Neuronal stem cell (in vitro differentiated cells): ENCODE results near the gene UBE2E3.

Source experiments
- DNase-seq: peaks from one replicate; pipeline ENCODE4 v3.0.0-alpha.2; 2013; ENCODE audit warnings: low spot score
- H2AFZ ChIP-seq: one replicate; pipeline ENCODE4 v1.6.1; 2013; ENCODE audit warnings: mild to moderate bottlenecking, low read length, inconsistent platforms
- H2AK5ac ChIP-seq: 2 replicates; pipeline ENCODE4 v1.6.1; 2013; ENCODE audit warnings: low read depth, mild to moderate bottlenecking, inconsistent platforms, low read length, moderate library complexity, mixed read lengths
- H2BK120ac ChIP-seq: 2 replicates; pipeline ENCODE4 v1.6.1; 2013; ENCODE audit warnings: low read depth, mild to moderate bottlenecking, inconsistent platforms, low read length, moderate library complexity, mixed read lengths
- H2BK12ac ChIP-seq: one replicate; pipeline ENCODE4 v1.6.1; 2013; ENCODE audit warnings: low read length, inconsistent platforms
- H2BK15ac ChIP-seq: 2 replicates; pipeline ENCODE4 v1.6.1; 2013; ENCODE audit warnings: mild to moderate bottlenecking, low read length, inconsistent platforms, mixed read lengths
- H2BK5ac ChIP-seq: one replicate; pipeline ENCODE4 v1.6.1; 2013; ENCODE audit warnings: inconsistent platforms, mild to moderate bottlenecking, low read length, moderate library complexity
- H3K14ac ChIP-seq: one replicate; pipeline ENCODE4 v1.6.1; 2013; ENCODE audit warnings: low read length, inconsistent platforms
- H3K18ac ChIP-seq: 2 replicates; pipeline ENCODE4 v1.6.1; 2013; ENCODE audit warnings: low read length, inconsistent platforms
- H3K23ac ChIP-seq: 2 replicates; pipeline ENCODE4 v1.6.1; 2013; ENCODE audit warnings: low read depth, mild to moderate bottlenecking, mixed read lengths, low read length, inconsistent platforms; ENCODE audit not compliant: poor library complexity
- H3K27ac ChIP-seq: replicated peaks from 3 replicates; pipeline ENCODE4 v1.5.1; 2013; ENCODE audit warnings: low read length, inconsistent platforms
- H3K27me3 ChIP-seq, 3 experiments: 2 replicates each; pipeline ENCODE4 v1.6.1; 2013; ENCODE audit warnings: low read length in 3 of 3, mild to moderate bottlenecking in 2 of 3, inconsistent platforms in 1 of 3, low read depth in 1 of 3, mixed read lengths in 1 of 3, moderate library complexity in 1 of 3; ENCODE audit not compliant: control insufficient read depth in 3 of 3, insufficient read depth in 3 of 3
- H3K36me3 ChIP-seq, 2 donors: replicated peaks in 1 of 2; 2 replicates each; pipeline ENCODE4 v1.6.1; 2013; ENCODE audit warnings: low read length in 2 of 2; ENCODE audit not compliant: control insufficient read depth in 2 of 2, insufficient read depth in 2 of 2
- H3K4ac ChIP-seq: 2 replicates; pipeline ENCODE4 v1.6.1; 2013; ENCODE audit warnings: inconsistent platforms, mild to moderate bottlenecking, low read length, moderate library complexity
- H3K4me1 ChIP-seq, 2 donors: 1 replicate in 1 of 2; 2 replicates in 1 of 2; pipeline ENCODE4 v1.6.1; 2013; ENCODE audit warnings: low read length in 2 of 2, low read depth in 1 of 2; ENCODE audit not compliant: control insufficient read depth in 2 of 2, insufficient read depth in 1 of 2
- H3K4me2 ChIP-seq: one replicate; pipeline ENCODE4 v1.6.1; 2013; ENCODE audit warnings: mild to moderate bottlenecking, low read length, inconsistent platforms; ENCODE audit not compliant: insufficient read depth, poor library complexity, severe bottlenecking
- H3K4me3 ChIP-seq, 2 donors: 2 replicates each; pipeline ENCODE4 v1.5.1; 2013; ENCODE audit warnings: low read length in 2 of 2, mild to moderate bottlenecking in 2 of 2, inconsistent platforms in 1 of 2, moderate library complexity in 1 of 2
- H3K79me1 ChIP-seq: one replicate; pipeline ENCODE4 v1.6.1; 2013; ENCODE audit warnings: low read depth, mild to moderate bottlenecking, inconsistent platforms, low read length, moderate library complexity
- H3K9ac ChIP-seq: one replicate; pipeline ENCODE4 v1.6.1; 2013; ENCODE audit warnings: mild to moderate bottlenecking, low read depth, low read length, inconsistent platforms; ENCODE audit not compliant: poor library complexity
- H3K9me3 ChIP-seq, 2 donors: replicated peaks in 1 of 2; 2 replicates each; pipeline versions ENCODE3 to v1.6.1; 2013; ENCODE audit warnings: low read length in 2 of 2, mild to moderate bottlenecking in 2 of 2, inconsistent platforms in 1 of 2, low read depth in 1 of 2, mixed read lengths in 1 of 2, moderate library complexity in 1 of 2; ENCODE audit not compliant: control insufficient read depth in 2 of 2, insufficient read depth in 1 of 2
- H4K8ac ChIP-seq: one replicate; pipeline ENCODE4 v1.6.1; 2013; ENCODE audit warnings: low read depth, mild to moderate bottlenecking, inconsistent platforms, low read length, moderate library complexity
- H4K91ac ChIP-seq: one replicate; pipeline ENCODE4 v1.6.1; 2013; ENCODE audit warnings: low read length, low read depth, mild to moderate bottlenecking, inconsistent platforms; ENCODE audit not compliant: poor library complexity
- WGBS, 2 donors: extraction: QIAGEN DNeasy Blood & Tissue Kit; methylation state at CpG; one replicate each; pipeline ENCODE4 v1.1.7; 2013; ENCODE audit warnings: missing lambda C conversion rate in 2 of 2, mixed read lengths in 1 of 2; ENCODE audit not compliant: insufficient read length in 2 of 2, insufficient replicate concordance in 1 of 2; ENCODE audit errors: extremely low coverage in 2 of 2; 5-methylcytosine and 5-hydroxymethylcytosine counted together

Gene UBE2E3

GRCh38 chr2:181051861-181052522 is 71.6 kb downstream of the UBE2E3 start:
- no peak overlapping the region for H3K4me3 ChIP-seq
- no peak overlapping the region for H2AK5ac ChIP-seq
- no peak overlapping the region for H2BK120ac ChIP-seq
- no peaks in the 10 kb centered on the region for H3K27me3 ChIP-seq
- H3K4ac ChIP-seq: no peak overlapping the region
- H2BK12ac ChIP-seq: no peak overlapping the region
- WGBS, 2 donors: no CpG with 5 or more reads among the region's 3 CpGs
- peaks cover 0 to 10% of the 10 kb centered on the region in 2 donors for H3K9me3 ChIP-seq
- no peak overlapping the region for H3K4me2 ChIP-seq
- H3K79me1 ChIP-seq: no peaks in the 10 kb centered on the region
- no peak overlapping the region for H3K14ac ChIP-seq
- H3K9ac ChIP-seq: no peak overlapping the region
- no peak overlapping the region for H4K8ac ChIP-seq
- no peak for DNase-seq
- no peaks in the 10 kb centered on the region for H3K36me3 ChIP-seq
- H3K18ac ChIP-seq: no peak overlapping the region
- no peak overlapping the region for H2BK15ac ChIP-seq
- no peaks in the 10 kb centered on the region for H3K4me1 ChIP-seq
- H3K23ac ChIP-seq: no peak overlapping the region
- no peak overlapping the region for H4K91ac ChIP-seq
- no peak overlapping the region for H2AFZ ChIP-seq
- no peak overlapping the region for H3K27ac ChIP-seq
- no peak overlapping the region for H2BK5ac ChIP-seq

GRCh38 chr2:181052523-181052891 is 72.1 kb downstream of the UBE2E3 start:
- H3K14ac ChIP-seq: no peak overlapping the region
- no peak overlapping the region for H2BK12ac ChIP-seq
- no peak overlapping the region for H4K91ac ChIP-seq
- no peak overlapping the region for H2BK120ac ChIP-seq
- no peak overlapping the region for H3K23ac ChIP-seq
- no peak overlapping the region for H3K18ac ChIP-seq
- no peak overlapping the region for H2BK5ac ChIP-seq
- H3K4me1 ChIP-seq: no peaks in the 10 kb centered on the region
- H3K4me2 ChIP-seq: no peak overlapping the region
- peaks cover 0 to 2% of the 10 kb centered on the region in 2 donors for H3K36me3 ChIP-seq
- H3K9ac ChIP-seq: no peak overlapping the region
- no peak overlapping the region for H3K4ac ChIP-seq
- no peak overlapping the region for H3K4me3 ChIP-seq
- H2AK5ac ChIP-seq: no peak overlapping the region
- H2AFZ ChIP-seq: no peak overlapping the region
- H4K8ac ChIP-seq: no peak overlapping the region
- H3K79me1 ChIP-seq: no peaks in the 10 kb centered on the region
- no peak overlapping the region for H2BK15ac ChIP-seq
- H3K27ac ChIP-seq: no peak overlapping the region
- no peak for DNase-seq
- no peaks in the 10 kb centered on the region for H3K27me3 ChIP-seq
- peaks cover 0 to 13% of the 10 kb centered on the region in 2 donors for H3K9me3 ChIP-seq

GRCh38 chr2:181054256-181054655 is 73.9 kb downstream of the UBE2E3 start:
- Histone ChIP-seq H3K9ac (no peak overlapping the region), H3K9me3 (peaks cover 0 to 17% of the 10 kb centered on the region in 2 donors), H4K91ac (no peak overlapping the region), H2AFZ (no peak overlapping the region), H2BK120ac (no peak overlapping the region), H2BK15ac (no peak overlapping the region), H3K4me3 (no peak overlapping the region), H3K18ac (no peak overlapping the region), H3K4ac (no peak overlapping the region), H4K8ac (no peak overlapping the region), H2BK5ac (no peak overlapping the region), H3K4me2 (no peak overlapping the region), H3K14ac (no peak overlapping the region), H3K79me1 (no peaks in the 10 kb centered on the region), H3K27me3 (no peaks in the 10 kb centered on the region), H2AK5ac (no peak overlapping the region), H3K36me3 (peaks cover 0 to 19% of the 10 kb centered on the region in 2 donors), H3K27ac (no peak overlapping the region), H3K4me1 (no peaks in the 10 kb centered on the region), H3K23ac (no peak overlapping the region), H2BK12ac (no peak overlapping the region)
- WGBS, 2 donors: no CpG with 5 or more reads among the region's 2 CpGs
- DNase-seq: no peak

- Histone ChIP-seq H3K27ac (no peak overlapping the region), H3K23ac (no peak overlapping the region), H3K4me1 (no peaks in the 10 kb centered on the region), H2BK15ac (no peak overlapping the region), H3K27me3 (no peaks in the 10 kb centered on the region), H4K91ac (no peak overlapping the region), H3K4me2 (no peak overlapping the region), H2BK5ac (no peak overlapping the region), H3K79me1 (no peaks in the 10 kb centered on the region), H3K4ac (no peak overlapping the region), H3K4me3 (no peak overlapping the region), H2BK120ac (no peak overlapping the region), H3K18ac (no peak overlapping the region), H3K36me3 (peaks cover 0 to 24% of the 10 kb centered on the region in 2 donors), H2BK12ac (no peak overlapping the region), H3K9me3 (peaks cover 0 to 17% of the 10 kb centered on the region in 2 donors), H2AK5ac (no peak overlapping the region), H3K14ac (no peak overlapping the region), H2AFZ (no peak overlapping the region), H3K9ac (no peak overlapping the region), H4K8ac (no peak overlapping the region)
- WGBS, 2 donors: 97 to 100% methylated on average over 1 to 2 of the region's 2 CpGs
- no peak for DNase-seq
Observed at GRCh38 chr2:181054843-181055242, 74.4 kb downstream of the UBE2E3 start.
